DND-41 (cell line): Measurements from ENCODE around the gene ARHGAP9.

Experiments used
- EZH2 ChIP-seq: IDR thresholded peaks from 3 replicates; pipeline ENCODE4 v1.6.1; 2012; ENCODE audit warnings: borderline replicate concordance, low read depth, mild to moderate bottlenecking, moderate library complexity, low read length, inconsistent platforms; ENCODE audit not compliant: severe bottlenecking
- TF ChIP-seq, protein P1 (sequence below): IDR thresholded peaks from 2 replicates; pipeline ENCODE4 v1.5.1; 2012; ENCODE audit warnings: borderline replicate concordance, low read length, moderate library complexity, mild to moderate bottlenecking; ENCODE audit not compliant: poor library complexity, severe bottlenecking; ENCODE audit errors: extremely low read depth

DNA sequence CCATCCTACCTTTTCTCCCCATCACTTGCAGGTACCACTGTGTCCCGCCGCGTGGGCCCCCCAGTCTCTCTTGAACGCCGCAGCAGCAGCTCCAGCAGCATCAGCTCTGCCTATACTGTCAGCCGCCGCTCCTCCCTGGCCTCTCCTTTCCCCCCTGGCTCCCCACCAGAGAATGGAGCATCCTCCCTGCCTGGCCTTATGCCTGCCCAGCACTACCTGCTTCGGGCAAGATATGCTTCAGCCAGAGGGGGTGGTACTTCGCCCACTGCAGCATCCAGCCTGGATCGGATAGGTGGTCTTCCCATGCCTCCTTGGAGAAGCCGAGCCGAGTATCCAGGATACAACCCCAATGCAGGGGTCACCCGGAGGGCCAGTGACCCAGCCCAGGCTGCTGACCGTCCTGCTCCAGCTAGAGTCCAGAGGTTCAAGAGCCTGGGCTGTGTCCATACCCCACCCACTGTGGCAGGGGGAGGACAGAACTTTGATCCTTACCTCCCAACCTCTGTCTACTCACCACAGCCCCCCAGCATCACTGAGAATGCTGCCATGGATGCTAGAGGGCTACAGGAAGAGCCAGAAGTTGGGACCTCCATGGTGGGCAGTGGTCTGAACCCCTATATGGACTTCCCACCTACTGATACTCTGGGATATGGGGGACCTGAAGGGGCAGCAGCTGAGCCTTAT is 9.2 kb downstream of the ARHGAP9 start:
- TF ChIP-seq, protein P1, sequence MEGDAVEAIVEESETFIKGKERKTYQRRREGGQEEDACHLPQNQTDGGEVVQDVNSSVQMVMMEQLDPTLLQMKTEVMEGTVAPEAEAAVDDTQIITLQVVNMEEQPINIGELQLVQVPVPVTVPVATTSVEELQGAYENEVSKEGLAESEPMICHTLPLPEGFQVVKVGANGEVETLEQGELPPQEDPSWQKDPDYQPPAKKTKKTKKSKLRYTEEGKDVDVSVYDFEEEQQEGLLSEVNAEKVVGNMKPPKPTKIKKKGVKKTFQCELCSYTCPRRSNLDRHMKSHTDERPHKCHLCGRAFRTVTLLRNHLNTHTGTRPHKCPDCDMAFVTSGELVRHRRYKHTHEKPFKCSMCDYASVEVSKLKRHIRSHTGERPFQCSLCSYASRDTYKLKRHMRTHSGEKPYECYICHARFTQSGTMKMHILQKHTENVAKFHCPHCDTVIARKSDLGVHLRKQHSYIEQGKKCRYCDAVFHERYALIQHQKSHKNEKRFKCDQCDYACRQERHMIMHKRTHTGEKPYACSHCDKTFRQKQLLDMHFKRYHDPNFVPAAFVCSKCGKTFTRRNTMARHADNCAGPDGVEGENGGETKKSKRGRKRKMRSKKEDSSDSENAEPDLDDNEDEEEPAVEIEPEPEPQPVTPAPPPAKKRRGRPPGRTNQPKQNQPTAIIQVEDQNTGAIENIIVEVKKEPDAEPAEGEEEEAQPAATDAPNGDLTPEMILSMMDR = no peak
- TF ChIP-seq EZH2 = no peak
